Sciatic nerve (tissue), 2 donors: ENCODE measurements around the gene ALX3. TPM values are rescaled to one million over a fixed set of nuclear protein-coding genes. Genes with fewer than 3 reads are reported as not detected.

Source experiments
- ATAC-seq: fragments of 200-7000 bp; cut with Tn5 transposase; one replicate; pipeline ENCODE4 v1.9.1; 2020; ENCODE audit warnings: mild to moderate bottlenecking, moderate library complexity
- DNase-seq: peaks from one replicate; pipeline ENCODE4 v3.0.0-alpha.2; 2020; ENCODE audit warnings: low spot score
- intact Hi-C: fragments of 100-400 bp; cut with DNase I; formaldehyde crosslinking; loops from one replicate; pipeline ENCODE4 v1.14.2; 2022
- total RNA-seq: library from RNA; stranded (reverse); fragmentation: NEBNext Ultra II Directional; extraction: Animal tissue kit (Norgen Biotek cat#: 25700); gene quantifications from one replicate; pipeline ENCODE4 v1.2.1, GENCODE V29; 2021
- donor health status: DM: no; HTN: no; CAD: no.
- donor health status: DM: no; HTN: no; CAD: no.

ALX3 gene
- total RNA-seq, result not detected

- ATAC-seq, result no peak
- intact Hi-C loops, result no loop called here
- DNase-seq, result no peak
Observed at GRCh38 chr1:110070671-110071242, at the start of gene ALX3. TSS of gene ALX3 (minus strand) at chr1:110070672. CDS start at chr1:110070612, 60 bp downstream.

- DNase-seq (no peak), ATAC-seq (no peak)
- intact Hi-C loops, result no loop called here
Observed at GRCh38 chr1:110119843-110120242, 49.4 kb upstream of the ALX3 start.

GRCh38 chr1:110118636-110119396 lies 48.3 kb upstream of the ALX3 start:
- no peak for ATAC-seq
- intact Hi-C loops, result no loop called here

GRCh38 chr1:110114784-110115183 lies 44.3 kb upstream of the ALX3 start:
- intact Hi-C loops, result no loop called here
- DNase-seq (no peak), ATAC-seq (no peak)

More at GRCh38 chr1:110118636-110119396, 48.3 kb upstream of the ALX3 start:
- DNase-seq, result no peak

GRCh38 chr1:110114173-110114572 lies 43.7 kb upstream of the ALX3 start:
- intact Hi-C loops, result no loop called here
- DNase-seq, result no peak
- no peak for ATAC-seq

- intact Hi-C loops, result no loop called here
- no peak for ATAC-seq
Observed at GRCh38 chr1:110113551-110113950, 43.1 kb upstream of the ALX3 start.

GRCh38 chr1:110112656-110113055 lies 42.2 kb upstream of the ALX3 start:
- ATAC-seq, result no peak
- no peak for DNase-seq
- intact Hi-C loops, result no loop called here

More at GRCh38 chr1:110113551-110113950, 43.1 kb upstream of the ALX3 start:
- no peak for DNase-seq

GRCh38 chr1:110112143-110112542 lies 41.7 kb upstream of the ALX3 start, which contains the start of gene UBL4B:
TSS of gene UBL4B (plus strand) at chr1:110112443. CDS start at chr1:110112535, 92 bp downstream.
- DNase-seq, result no peak
- no peak for ATAC-seq
- intact Hi-C loops, result no loop called here

GRCh38 chr1:110111081-110111480 lies 40.6 kb upstream of the ALX3 start:
- no peak for DNase-seq
- intact Hi-C loops, result no loop called here
- no peak for ATAC-seq

GRCh38 chr1:110107867-110108469 lies 37.5 kb upstream of the ALX3 start:
- ATAC-seq (no peak), DNase-seq (no peak)
- intact Hi-C loops, result no loop called here

- DNase-seq (peak; percentile 79), ATAC-seq (peak; percentile 87)
- intact Hi-C loops, result no loop called here
Observed at GRCh38 chr1:110106013-110106941, 35.8 kb upstream of the ALX3 start.

GRCh38 chr1:110102081-110102480 lies 31.6 kb upstream of the ALX3 start:
- ATAC-seq (no peak), DNase-seq (no peak)
- intact Hi-C loops, result loop anchor here (5.0 kb wide), 1 partner anchor 50 kb away; no protein-coding TSS in a partner anchor

GRCh38 chr1:110100335-110100734 lies 29.9 kb upstream of the ALX3 start:
- no peak for DNase-seq
- no peak for ATAC-seq
- intact Hi-C loops, result loop anchor here (5.0 kb wide), 1 partner anchor 48 kb away; no protein-coding TSS in a partner anchor

GRCh38 chr1:110098222-110099026 lies 28.0 kb upstream of the ALX3 start:
- DNase-seq (no peak), ATAC-seq (no peak)
- intact Hi-C loops, result no loop called here

GRCh38 chr1:110097507-110098221 lies 27.2 kb upstream of the ALX3 start:
- DNase-seq (no peak), ATAC-seq (no peak)
- intact Hi-C loops, result no loop called here

GRCh38 chr1:110094931-110095654 lies 24.6 kb upstream of the ALX3 start:
- DNase-seq (no peak), ATAC-seq (no peak)
- intact Hi-C loops, result no loop called here

GRCh38 chr1:110092991-110093390 lies 22.5 kb upstream of the ALX3 start:
- no peak for DNase-seq
- ATAC-seq, result no peak
- intact Hi-C loops, result no loop called here
